ENCODE measurements around the gene GJB2. TPM values are rescaled to one million over a fixed set of nuclear protein-coding genes. Genes with fewer than 3 reads are reported as not detected.

GJB2 gene
- total and polyA plus RNA-seq, 2 experiments from 2014 or later = 0.11 to 0.20 TPM

DNA sequence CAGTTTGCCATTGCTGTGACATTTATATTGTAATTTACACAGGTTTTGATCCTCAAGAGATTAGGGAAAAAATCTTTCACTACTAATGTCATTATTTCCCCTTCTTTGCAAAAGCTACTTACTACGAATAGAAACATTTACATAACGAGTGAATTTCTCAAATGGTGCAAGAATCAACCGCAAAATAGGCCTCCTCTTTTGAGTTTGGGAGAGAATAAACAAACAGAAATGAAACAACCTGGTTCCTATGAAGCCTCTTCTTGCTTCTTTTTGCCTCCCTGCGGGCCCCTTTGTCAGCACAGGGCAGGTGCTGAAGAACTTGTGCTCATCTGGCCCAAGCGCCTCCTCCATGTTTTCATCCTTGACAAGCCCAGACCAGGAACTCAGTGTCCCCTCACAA is 21.8 kb downstream of the GJB2 start:
- Histone ChIP-seq H2AFZ (no peak overlapping the region), H3K4me2 (ENCODE audit: unreplicated experiment) (no peak overlapping the region), H3K27me3 (replicated peaks; ENCODE audit: insufficient read depth) (peaks cover 3% of the 10 kb centered on the region; the same call in 1 of the 2 replicates), H3K4me1 (ENCODE audit: insufficient read depth) (peaks cover 12% of the 10 kb centered on the region), H3K9ac (no peak overlapping the region), H3K27ac (no peak overlapping the region), H4K20me1 (ENCODE audit: insufficient read depth) (no peaks in the 10 kb centered on the region), H3K9me2 (ENCODE audit: insufficient read depth) (no peaks in the 10 kb centered on the region), H3F3A (ENCODE audit: insufficient read depth) (0 out of 2 replicates have a peak, but pooled peaks cover 9% of the 10 kb centered on the region), H3K4me3 (no peak overlapping the region), H3K9me3 (ENCODE audit: low read depth) (no peaks in the 10 kb centered on the region), H3K36me3 (ENCODE audit: low read depth) (no peaks in the 10 kb centered on the region), H3K79me2 (ENCODE audit: insufficient read depth) (no peaks in the 10 kb centered on the region)
- TF ChIP-seq EZH2phosphoT487 (IDR thresholded peaks at IDR 0.05; ENCODE audit: insufficient read depth, low read depth) (no peak), EZH2 (IDR thresholded peaks at IDR 0.05; ENCODE audit: insufficient read depth, poor library complexity, severe bottlenecking) (no peak)
- WGBS, 2 experiments (ENCODE audit: low coverage in 1 of 2, low lambda C conversion rate in 2 of 2, missing lambda C conversion rate in 2 of 2) = 78 to 84% methylated on average over 5 of the region's 5 CpGs
- DNase-seq = no peak
- in situ Hi-C loops (cut with MboI) = no loop called here

- H3K36me3 ChIP-seq (ENCODE audit: low read depth) = no peaks in the 10 kb centered on the region
- H3K27me3 ChIP-seq (replicated peaks; ENCODE audit: insufficient read depth) = peaks cover 3% of the 10 kb centered on the region; the same call in 1 of the 2 replicates
- H3K9me3 ChIP-seq (ENCODE audit: low read depth) = no peaks in the 10 kb centered on the region
- no peak overlapping the region for H3K27ac ChIP-seq
- H3K4me1 ChIP-seq (ENCODE audit: insufficient read depth) = no peaks in the 10 kb centered on the region
- no peak for DNase-seq
- H3K4me3 ChIP-seq = no peak overlapping the region
- H3F3A ChIP-seq (ENCODE audit: insufficient read depth) = no peaks in the 10 kb centered on the region
- in situ Hi-C loops (cut with MboI) = no loop called here
- no peaks in the 10 kb centered on the region for H4K20me1 ChIP-seq (ENCODE audit: insufficient read depth)
- WGBS, 2 experiments (ENCODE audit: low coverage in 1 of 2, low lambda C conversion rate in 2 of 2, missing lambda C conversion rate in 2 of 2) = 73 to 78% methylated on average over 7 of the region's 7 CpGs
- no peak overlapping the region for H3K9ac ChIP-seq
- H3K4me2 ChIP-seq (ENCODE audit: unreplicated experiment) = no peak overlapping the region
- TF ChIP-seq EZH2 (IDR thresholded peaks at IDR 0.05; ENCODE audit: insufficient read depth, poor library complexity, severe bottlenecking) (no peak), EZH2phosphoT487 (IDR thresholded peaks at IDR 0.05; ENCODE audit: insufficient read depth, low read depth) (no peak)
- no peaks in the 10 kb centered on the region for H3K9me2 ChIP-seq (ENCODE audit: insufficient read depth)
- H3K79me2 ChIP-seq (ENCODE audit: insufficient read depth) = no peaks in the 10 kb centered on the region
- no peak overlapping the region for H2AFZ ChIP-seq
These were observed 24.3 kb downstream of the GJB2 start for GRCh38 chr13:20168396-20168795.

- Histone ChIP-seq H3K79me2 (ENCODE audit: insufficient read depth) (no peaks in the 10 kb centered on the region), H3K9me2 (ENCODE audit: insufficient read depth) (no peaks in the 10 kb centered on the region), H2AFZ (no peak overlapping the region), H3K27me3 (replicated peaks; ENCODE audit: insufficient read depth) (peaks cover 3% of the 10 kb centered on the region; the same call in 1 of the 2 replicates), H3K4me1 (ENCODE audit: insufficient read depth) (no peaks in the 10 kb centered on the region), H3K9ac (no peak overlapping the region), H3K36me3 (ENCODE audit: low read depth) (no peaks in the 10 kb centered on the region), H4K20me1 (ENCODE audit: insufficient read depth) (no peaks in the 10 kb centered on the region), H3K4me2 (ENCODE audit: unreplicated experiment) (no peak overlapping the region), H3K9me3 (ENCODE audit: low read depth) (no peaks in the 10 kb centered on the region), H3K27ac (no peak overlapping the region), H3K4me3 (no peak overlapping the region), H3F3A (ENCODE audit: insufficient read depth) (peaks cover 13% of the 10 kb centered on the region)
- in situ Hi-C loops (cut with MboI) = no loop called here
- WGBS, 2 experiments (ENCODE audit: low coverage in 1 of 2, low lambda C conversion rate in 2 of 2, missing lambda C conversion rate in 2 of 2) = 79 to 80% methylated on average over 11 of the region's 11 CpGs
- no peak for TF ChIP-seq EZH2 (IDR thresholded peaks at IDR 0.05; ENCODE audit: insufficient read depth, poor library complexity, severe bottlenecking)
- TF ChIP-seq EZH2phosphoT487 (IDR thresholded peaks at IDR 0.05; ENCODE audit: insufficient read depth, low read depth) = no peak
- no peak for DNase-seq
These were observed 27.1 kb downstream of the GJB2 start for GRCh38 chr13:20165417-20166257.

DNA sequence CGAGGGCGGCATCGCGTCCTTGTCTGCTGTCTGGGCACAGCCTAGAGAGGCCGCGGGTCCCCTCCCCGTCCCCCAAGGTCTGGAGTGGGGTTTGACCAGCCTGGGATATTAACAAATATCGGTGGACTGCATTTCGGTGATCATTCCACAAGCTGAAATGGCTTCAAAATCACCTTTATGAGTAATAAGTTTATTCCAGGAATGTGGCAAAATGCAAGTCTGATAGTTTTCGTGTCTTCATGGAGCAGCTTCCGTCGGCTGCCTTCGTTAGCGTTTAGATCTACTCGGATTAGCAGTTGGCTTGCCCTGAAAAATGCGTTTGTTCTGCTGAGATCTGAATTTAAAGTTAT is 30.8 kb downstream of the GJB2 start:
- Histone ChIP-seq H3K4me3 (peak overlapping the region; percentile 79; the same call in 1 of the 2 replicates), H3K9me2 (ENCODE audit: insufficient read depth) (no peaks in the 10 kb centered on the region), H3K9ac (no peak overlapping the region), H2AFZ (peak overlapping the region; percentile 84), H3K9me3 (ENCODE audit: low read depth) (no peaks in the 10 kb centered on the region), H3K36me3 (ENCODE audit: low read depth) (no peaks in the 10 kb centered on the region), H3K4me1 (ENCODE audit: insufficient read depth) (peaks cover 5% of the 10 kb centered on the region), H3K4me2 (ENCODE audit: unreplicated experiment) (no peak overlapping the region), H4K20me1 (ENCODE audit: insufficient read depth) (no peaks in the 10 kb centered on the region), H3K27ac (no peak overlapping the region), H3F3A (ENCODE audit: insufficient read depth) (peaks cover 22% of the 10 kb centered on the region), H3K79me2 (ENCODE audit: insufficient read depth) (no peaks in the 10 kb centered on the region), H3K27me3 (replicated peaks; ENCODE audit: insufficient read depth) (peaks cover 7% of the 10 kb centered on the region; the same call in 1 of the 2 replicates)
- TF ChIP-seq EZH2 (IDR thresholded peaks at IDR 0.05; ENCODE audit: insufficient read depth, poor library complexity, severe bottlenecking) (no peak), EZH2phosphoT487 (IDR thresholded peaks at IDR 0.05; ENCODE audit: insufficient read depth, low read depth) (no peak)
- in situ Hi-C loops (cut with MboI) = no loop called here
- no peak for DNase-seq
- WGBS, 2 experiments (ENCODE audit: low coverage in 1 of 2, low lambda C conversion rate in 2 of 2, missing lambda C conversion rate in 2 of 2) = 67 to 72% methylated on average over 16 of the region's 16 CpGs

All from GM23248 (cell line).